T-helper 2 cell treated with Interferon-gamma antibody and Interleukin-4, amounts not matched to agents 100 ng/mL and 5 ng/mL, for 36 hours (primary cell): ENCODE results near the gene MACROD2. TPM values are rescaled to one million over a fixed set of nuclear protein-coding genes. Genes with fewer than 3 reads are reported as not detected.

Experiments used
- intact Hi-C: fragments of 100-400 bp; cut with micrococcal nuclease; formaldehyde crosslinking; loops from one replicate; pipeline ENCODE4 v1.15.1; 2023
- total RNA-seq: library from RNA; stranded (reverse); gene quantifications from 2 replicates; pipeline ENCODE4 v1.2.3, GENCODE V29; 2022

Gene MACROD2
- total RNA-seq, 1 donor from 2014 or later, result not detected

GRCh38 chr20:14848806-14849205 is 853.5 kb downstream of the MACROD2 start:
- intact Hi-C loops, result no loop called here

- intact Hi-C loops, result no loop called here
Observed at GRCh38 chr20:14853079-14853478, 857.8 kb downstream of the MACROD2 start.

GRCh38 chr20:14855171-14855570 is 859.9 kb downstream of the MACROD2 start:
- intact Hi-C loops, result no loop called here

GRCh38 chr20:14859627-14860026 is 864.3 kb downstream of the MACROD2 start:
- intact Hi-C loops, result no loop called here

GRCh38 chr20:14860410-14860814 is 865.1 kb downstream of the MACROD2 start:
- intact Hi-C loops, result no loop called here

- intact Hi-C loops, result no loop called here
Observed at GRCh38 chr20:14861028-14861699, 865.8 kb downstream of the MACROD2 start.

- intact Hi-C loops, result no loop called here
Observed at GRCh38 chr20:14865169-14865568, 869.9 kb downstream of the MACROD2 start.

GRCh38 chr20:14865731-14866130 is 870.4 kb downstream of the MACROD2 start:
- intact Hi-C loops, result no loop called here

GRCh38 chr20:14866841-14867514 is 871.7 kb downstream of the MACROD2 start:
- intact Hi-C loops, result no loop called here

- intact Hi-C loops, result no loop called here
Observed at GRCh38 chr20:14877301-14878028, 882.1 kb downstream of the MACROD2 start.

GRCh38 chr20:14878676-14879019 is 883.3 kb downstream of the MACROD2 start:
- intact Hi-C loops, result no loop called here

- intact Hi-C loops, result no loop called here
Observed at GRCh38 chr20:14879020-14879697, 883.8 kb downstream of the MACROD2 start.

- intact Hi-C loops, result no loop called here
Observed at GRCh38 chr20:14879839-14880238, 884.5 kb downstream of the MACROD2 start.

GRCh38 chr20:14881518-14881917 is 886.2 kb downstream of the MACROD2 start:
- intact Hi-C loops, result no loop called here

GRCh38 chr20:14882157-14882556 is 886.8 kb downstream of the MACROD2 start:
- intact Hi-C loops, result no loop called here

- intact Hi-C loops, result no loop called here
Observed at GRCh38 chr20:14882846-14883245, 887.5 kb downstream of the MACROD2 start.

- intact Hi-C loops, result no loop called here
Observed at GRCh38 chr20:14883324-14883723, 888.0 kb downstream of the MACROD2 start.

GRCh38 chr20:14885661-14886060 is 890.3 kb downstream of the MACROD2 start:
- intact Hi-C loops, result no loop called here

- intact Hi-C loops, result no loop called here
Observed at GRCh38 chr20:14888134-14888533, 892.8 kb downstream of the MACROD2 start.

GRCh38 chr20:14889496-14890255 is 894.4 kb downstream of the MACROD2 start:
- intact Hi-C loops, result no loop called here

- intact Hi-C loops, result no loop called here
Observed at GRCh38 chr20:14890713-14891112, 895.4 kb downstream of the MACROD2 start.
